ENCODE data around the gene MAPK7. TPM values are rescaled to one million over a fixed set of nuclear protein-coding genes. Genes with fewer than 3 reads are reported as not detected.

Gene MAPK7
- total RNA-seq, 4 donors from 2014 or later = 15.3 to 112 (median 48.3) TPM

GRCh38 chr17:19408346-19408710, 30.0 kb downstream of the MAPK7 start:
- no peak for TF ChIP-seq POLR2AphosphoS5 (IDR thresholded peaks at IDR 0.05)
- TF ChIP-seq, protein P1, sequence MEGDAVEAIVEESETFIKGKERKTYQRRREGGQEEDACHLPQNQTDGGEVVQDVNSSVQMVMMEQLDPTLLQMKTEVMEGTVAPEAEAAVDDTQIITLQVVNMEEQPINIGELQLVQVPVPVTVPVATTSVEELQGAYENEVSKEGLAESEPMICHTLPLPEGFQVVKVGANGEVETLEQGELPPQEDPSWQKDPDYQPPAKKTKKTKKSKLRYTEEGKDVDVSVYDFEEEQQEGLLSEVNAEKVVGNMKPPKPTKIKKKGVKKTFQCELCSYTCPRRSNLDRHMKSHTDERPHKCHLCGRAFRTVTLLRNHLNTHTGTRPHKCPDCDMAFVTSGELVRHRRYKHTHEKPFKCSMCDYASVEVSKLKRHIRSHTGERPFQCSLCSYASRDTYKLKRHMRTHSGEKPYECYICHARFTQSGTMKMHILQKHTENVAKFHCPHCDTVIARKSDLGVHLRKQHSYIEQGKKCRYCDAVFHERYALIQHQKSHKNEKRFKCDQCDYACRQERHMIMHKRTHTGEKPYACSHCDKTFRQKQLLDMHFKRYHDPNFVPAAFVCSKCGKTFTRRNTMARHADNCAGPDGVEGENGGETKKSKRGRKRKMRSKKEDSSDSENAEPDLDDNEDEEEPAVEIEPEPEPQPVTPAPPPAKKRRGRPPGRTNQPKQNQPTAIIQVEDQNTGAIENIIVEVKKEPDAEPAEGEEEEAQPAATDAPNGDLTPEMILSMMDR (IDR thresholded peaks at IDR 0.05) = no peak
- no peak for TF ChIP-seq EP300 (IDR thresholded peaks at IDR 0.05; ENCODE audit: low read depth)
- TF ChIP-seq POLR2A (IDR thresholded peaks at IDR 0.05) = no peak
- intact Hi-C loops (cut with DNase I; ENCODE audit: low total_unique reads) (no loop called here), in situ Hi-C loops (cut with MboI; ENCODE audit: low pct_ligation_motif_present in 1 of 4, low pct_unique_long_range_greater_than_20kb in 1 of 4, low sequenced_read_pairs in 3 of 4) (no loop called here)
- no peaks in the 10 kb centered on the region for H3K36me3 ChIP-seq
- no peak overlapping the region for H3K4me3 ChIP-seq
- H3K27me3 ChIP-seq = no peaks in the 10 kb centered on the region
- 95% methylated on average over 2 of the region's 2 CpGs; no CpG with 5 or more reads in 1 of the 2 donors for WGBS, 2 donors (ENCODE audit: low coverage in 1 of 2)
- H3K27ac ChIP-seq = no peak overlapping the region
- H3K4me1 ChIP-seq = peaks cover 0 to 12% (median 0%) of the 10 kb centered on the region in 4 donors
- no peaks in the 10 kb centered on the region for H3K9me3 ChIP-seq
- no peak for DNase-seq

- no peaks in the 10 kb centered on the region for H3K9me3 ChIP-seq
- TF ChIP-seq, protein P1 (IDR thresholded peaks at IDR 0.05) = no peak
- no peak for TF ChIP-seq POLR2A (IDR thresholded peaks at IDR 0.05)
- no peak for TF ChIP-seq EP300 (IDR thresholded peaks at IDR 0.05; ENCODE audit: low read depth)
- TF ChIP-seq POLR2AphosphoS5 (IDR thresholded peaks at IDR 0.05) = no peak
- H3K4me1 ChIP-seq = peaks cover 0 to 12% (median 0%) of the 10 kb centered on the region in 4 donors
- H3K4me3 ChIP-seq = no peak overlapping the region
- no peaks in the 10 kb centered on the region for H3K36me3 ChIP-seq
- H3K27me3 ChIP-seq = no peaks in the 10 kb centered on the region
- H3K27ac ChIP-seq = no peak overlapping the region
- no peak for DNase-seq
- in situ Hi-C loops (cut with MboI; ENCODE audit: low pct_ligation_motif_present in 1 of 4, low pct_unique_long_range_greater_than_20kb in 1 of 4, low sequenced_read_pairs in 3 of 4) (no loop called here), intact Hi-C loops (cut with DNase I; ENCODE audit: low total_unique reads) (no loop called here)
- 95 to 100% methylated on average over 2 to 3 of the region's 3 CpGs for WGBS, 2 donors (ENCODE audit: low coverage in 1 of 2)
These were observed 30.8 kb downstream of the MAPK7 start for GRCh38 chr17:19409066-19409465.

DNA sequence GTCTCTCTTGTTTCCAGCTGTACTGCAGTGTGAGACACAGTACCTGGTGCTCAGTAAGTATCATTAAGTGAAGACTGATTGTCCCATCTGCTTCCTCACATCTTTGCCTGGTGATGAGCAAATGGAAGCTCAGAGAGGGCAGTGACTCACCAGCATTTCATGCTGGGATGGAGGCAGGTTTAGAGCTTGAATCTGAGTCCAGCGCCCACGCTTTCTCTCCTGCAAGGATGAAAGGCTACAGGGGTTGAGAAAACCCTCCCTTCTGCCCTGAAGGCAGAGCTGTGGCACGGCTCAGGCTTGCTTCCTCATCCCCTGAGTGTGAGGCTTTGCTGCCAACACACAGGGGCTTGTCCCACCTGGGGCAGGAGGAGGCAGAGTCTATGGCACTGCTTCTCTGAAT, 31.2 kb downstream of the MAPK7 start:
- in situ Hi-C loops (cut with MboI; ENCODE audit: low pct_ligation_motif_present in 1 of 4, low pct_unique_long_range_greater_than_20kb in 1 of 4, low sequenced_read_pairs in 3 of 4) (no loop called here), intact Hi-C loops (cut with DNase I; ENCODE audit: low total_unique reads) (no loop called here)
- H3K27me3 ChIP-seq = no peaks in the 10 kb centered on the region
- TF ChIP-seq, protein P1 (IDR thresholded peaks at IDR 0.05) = no peak
- TF ChIP-seq POLR2A (IDR thresholded peaks at IDR 0.05) (no peak), POLR2AphosphoS5 (IDR thresholded peaks at IDR 0.05) (no peak), EP300 (IDR thresholded peaks at IDR 0.05; ENCODE audit: low read depth) (no peak)
- peaks cover 0 to 12% (median 0%) of the 10 kb centered on the region in 4 donors for H3K4me1 ChIP-seq
- DNase-seq = no peak
- no peaks in the 10 kb centered on the region for H3K9me3 ChIP-seq
- H3K4me3 ChIP-seq = no peak overlapping the region
- no peaks in the 10 kb centered on the region for H3K36me3 ChIP-seq
- 70% methylated on average over 3 of the region's 3 CpGs; no CpG with 5 or more reads in 1 of the 2 donors for WGBS, 2 donors (ENCODE audit: low coverage in 1 of 2)
- no peak overlapping the region for H3K27ac ChIP-seq

GRCh38 chr17:19410091-19410490, 31.8 kb downstream of the MAPK7 start:
- Histone ChIP-seq H3K4me3 (no peak overlapping the region), H3K4me1 (peaks cover 0 to 12% (median 0%) of the 10 kb centered on the region in 4 donors), H3K27ac (no peak overlapping the region), H3K27me3 (no peaks in the 10 kb centered on the region), H3K9me3 (no peaks in the 10 kb centered on the region), H3K36me3 (no peaks in the 10 kb centered on the region)
- TF ChIP-seq, protein P1 (IDR thresholded peaks at IDR 0.05) = no peak
- TF ChIP-seq POLR2AphosphoS5 (IDR thresholded peaks at IDR 0.05) = no peak
- TF ChIP-seq POLR2A (IDR thresholded peaks at IDR 0.05) = no peak
- no peak for TF ChIP-seq EP300 (IDR thresholded peaks at IDR 0.05; ENCODE audit: low read depth)
- DNase-seq = no peak
- intact Hi-C loops (cut with DNase I; ENCODE audit: low total_unique reads) (no loop called here), in situ Hi-C loops (cut with MboI; ENCODE audit: low pct_ligation_motif_present in 1 of 4, low pct_unique_long_range_greater_than_20kb in 1 of 4, low sequenced_read_pairs in 3 of 4) (no loop called here)
- WGBS, 2 donors (ENCODE audit: low coverage in 1 of 2) = 91% methylated on average over 6 of the region's 6 CpGs; no CpG with 5 or more reads in 1 of the 2 donors

Data from transverse colon (tissue), 4 donors.